K562 (cell line): Measurements from ENCODE around the gene KRTAP2-2. TPM values are rescaled to one million over a fixed set of nuclear protein-coding genes. Genes with fewer than 3 reads are reported as not detected.
A peak's percentile ranks its signal among the peaks of the same experiment; 100 is the strongest.

Source experiments
- BACH1 ChIP-seq: fragments of 200-800 bp; sonication (Bioruptor generic); IDR thresholded peaks from 2 replicates; pipeline ENCODE4 v1.6.1; 2016; ENCODE audit warnings: missing genetic modification characterization, missing compliant biosample characterization
- COPS2 ChIP-seq: fragments of 450-650 bp; conservative IDR thresholded peaks from 2 replicates; pipeline ENCODE4 v1.6.1; 2016; ENCODE audit warnings: mild to moderate bottlenecking, moderate library complexity
- CREM ChIP-seq: IDR thresholded peaks from 2 replicates; pipeline ENCODE4 v1.6.1; 2014; ENCODE audit warnings: antibody characterized with exemption, low read depth
- CXXC5 ChIP-seq: fragments of 250-450 bp; sonication (Bioruptor Pico); IDR thresholded peaks from 2 replicates; pipeline ENCODE4 v1.8.0; 2022; ENCODE audit warnings: inconsistent platforms, mild to moderate bottlenecking, moderate library complexity
- E2F3 ChIP-seq: fragments of 250-450 bp; sonication (Bioruptor Pico); IDR thresholded peaks from 2 replicates; pipeline ENCODE4 v1.4.0; 2020; ENCODE audit warnings: mild to moderate bottlenecking
- MTA3 ChIP-seq: fragments of 450-650 bp; formaldehyde crosslinking; IDR thresholded peaks from 2 replicates; pipeline ENCODE4 v1.6.1; 2017; ENCODE audit warnings: mild to moderate bottlenecking, borderline replicate concordance
- NR1H2 ChIP-seq: sonication (generic); formaldehyde crosslinking; IDR thresholded peaks from 2 replicates; pipeline ENCODE4 v1.4.0; 2020; ENCODE audit warnings: mild to moderate bottlenecking, missing genetic modification reagents
- SRSF7 ChIP-seq: fragments of 200-400 bp; formaldehyde crosslinking; optimal IDR thresholded peaks from 2 replicates; pipeline ENCODE3; 2017; ENCODE audit warnings: mild to moderate bottlenecking, low read depth, low read length
- TAF7 ChIP-seq: fragments of 450-650 bp; IDR thresholded peaks from 2 replicates; pipeline ENCODE4 v1.6.1; 2016; ENCODE audit warnings: missing genetic modification characterization, missing compliant biosample characterization
- TAL1 ChIP-seq: fragments of 450-650 bp; IDR thresholded peaks from 2 replicates; pipeline ENCODE4 v1.6.1; 2016; ENCODE audit warnings: mild to moderate bottlenecking
- TEAD4 ChIP-seq, 2 experiments: sonication (generic) in 1 of 2; formaldehyde crosslinking in 1 of 2; IDR thresholded peaks; 2 replicates each; pipeline versions ENCODE4 v1.6.1 to v1.8.0; 2012 to 2022; ENCODE audit warnings: borderline replicate concordance in 1 of 2, inconsistent platforms in 1 of 2, low read length in 1 of 2, mild to moderate bottlenecking in 1 of 2, missing genetic modification reagents in 1 of 2
- ZBTB40 ChIP-seq, 2 experiments: fragments of 450-650 bp in 1 of 2; sonication (generic) in 1 of 2; formaldehyde crosslinking in 1 of 2; IDR thresholded peaks; 2 replicates each; pipeline versions ENCODE4 v1.7.1 to v1.9.0; 2016 to 2022; ENCODE audit warnings: inconsistent platforms in 1 of 2, mild to moderate bottlenecking in 1 of 2, missing genetic modification reagents in 1 of 2
- ZNF146 ChIP-seq: IDR thresholded peaks from one replicate; pipeline ENCODE4 v1.6.1; 2018; ENCODE audit warnings: missing compliant biosample characterization; ENCODE audit not compliant: unreplicated experiment
- ZNF77 ChIP-seq: fragments of 250-450 bp; sonication (Bioruptor Pico); IDR thresholded peaks from 2 replicates; pipeline ENCODE4 v1.5.0; 2020
- polyA plus RNA-seq, 8 experiments: library from polyadenylated mRNA; depleted of rRNA in 4 of 8; stranded (reverse) in 5 of 8; unstranded in 3 of 8; fragments of >200 nt; fragmentation: Nextera tagmentation in 2 of 8; fragmentation: Illumina TruSeq in 1 of 8; extraction: Ambion mirVana in 2 of 8; extraction: Trizol in 1 of 8; gene quantifications; 2 replicates each; pipeline versions ENCODE4 v1.2.1 to v1.2.3, GENCODE V29; 2011 to 2014; ENCODE audit warnings: inconsistent platforms in 1 of 8, missing spikeins in 1 of 8
- total RNA-seq, 7 experiments: library from RNA; depleted of rRNA in 6 of 7; stranded (reverse); fragments of >200 nt in 6 of 7; fragmentation: Illumina TruSeq in 2 of 7; extraction: Trizol in 2 of 7; gene quantifications; 2 replicates each; pipeline versions ENCODE4 v1.2.1 to v1.2.3, GENCODE V29; 2011 to 2021; ENCODE audit warnings: low replicate concordance in 1 of 7

Gene KRTAP2-2
- total and polyA plus RNA-seq, 9 of the 15 experiments (the other 6 are each of a cell fraction or from before 2014, with no cell fraction given): not detected

- TF ChIP-seq ZBTB40 (IDR thresholded peaks at IDR 0.05): no peak
- TF ChIP-seq ZBTB40 (CRISPR knock-in tag; IDR thresholded peaks at IDR 0.05): no peak
- no peak for TF ChIP-seq ZNF146 (CRISPR knock-in tag)
- peak; percentile 66; the same call in 1 of the 2 replicates for TF ChIP-seq TEAD4 (IDR thresholded peaks at IDR 0.05; ENCODE audit: low read length)
- no peak for TF ChIP-seq TEAD4 (CRISPR knock-in tag; IDR thresholded peaks at IDR 0.05; ENCODE audit: borderline replicate concordance)
- no peak for TF ChIP-seq NR1H2
- TF ChIP-seq TAL1: peak; percentile 45; the same call in 1 of the 2 replicates
- TF ChIP-seq ZNF77: no peak
- TF ChIP-seq CXXC5: peak; percentile 27; the same call in 1 of the 2 replicates
- TF ChIP-seq TAF7: no peak
- no peak for TF ChIP-seq MTA3
- peak; percentile 36; the same call in 1 of the 2 replicates for TF ChIP-seq CREM
- TF ChIP-seq E2F3: no peak
- TF ChIP-seq SRSF7: no peak
- TF ChIP-seq COPS2: no peak
- peak; percentile 82; the same call in 1 of the 2 replicates for TF ChIP-seq BACH1 (tag)
Measured at GRCh38 chr17:41065829-41066624, 11.0 kb upstream of the KRTAP2-2 start, which contains the start of gene KRTAP2-4 (continued).
